Ishikawa (cell line): ENCODE data around the gene ZNF804B.

Experiments
- CEBPB ChIP-seq: IDR thresholded peaks from 2 replicates; pipeline ENCODE4 v1.6.1; 2012
- CREB1 ChIP-seq: IDR thresholded peaks from 2 replicates; pipeline ENCODE4 v1.6.1; 2012; ENCODE audit warnings: low read depth
- EGR1 ChIP-seq: IDR thresholded peaks from 2 replicates; pipeline ENCODE4 v1.6.1; 2012
- EP300 ChIP-seq: IDR thresholded peaks from 2 replicates; pipeline ENCODE4 v1.6.1; 2012; ENCODE audit warnings: borderline replicate concordance
- FOXM1 ChIP-seq: IDR thresholded peaks from 2 replicates; pipeline ENCODE4 v1.6.1; 2012; ENCODE audit warnings: low read depth, borderline replicate concordance
- MAX ChIP-seq: IDR thresholded peaks from 2 replicates; pipeline ENCODE4 v1.6.1; 2012
- RAD21 ChIP-seq: IDR thresholded peaks from 2 replicates; pipeline ENCODE4 v1.6.1; 2012; ENCODE audit warnings: low read depth
- REST ChIP-seq: IDR thresholded peaks from 2 replicates; pipeline ENCODE4 v1.6.1; 2012; ENCODE audit warnings: low read depth, mild to moderate bottlenecking
- TAF1 ChIP-seq: IDR thresholded peaks from 2 replicates; pipeline ENCODE4 v1.6.1; 2012; ENCODE audit warnings: low read depth, mild to moderate bottlenecking
- TCF12 ChIP-seq: IDR thresholded peaks from 2 replicates; pipeline ENCODE4 v1.6.1; 2012; ENCODE audit warnings: low read depth
- TEAD4 ChIP-seq: IDR thresholded peaks from 2 replicates; pipeline ENCODE4 v1.6.1; 2012
- USF1 ChIP-seq: IDR thresholded peaks from 2 replicates; pipeline ENCODE4 v1.6.1; 2012
- YY1 ChIP-seq: IDR thresholded peaks from 2 replicates; pipeline ENCODE4 v1.6.1; 2012; ENCODE audit warnings: low read depth
- ZBTB7A ChIP-seq: IDR thresholded peaks from 2 replicates; pipeline ENCODE4 v1.6.1; 2012; ENCODE audit warnings: low read depth

- no peak for TF ChIP-seq EP300
- no peak for TF ChIP-seq CEBPB
- TF ChIP-seq MAX, result no peak
- no peak for TF ChIP-seq REST
- TF ChIP-seq FOXM1, result no peak
- no peak for TF ChIP-seq RAD21
- TF ChIP-seq TEAD4, result no peak
- no peak for TF ChIP-seq TAF1
- no peak for TF ChIP-seq ZBTB7A
- no peak for TF ChIP-seq YY1
- TF ChIP-seq USF1, result no peak
- TF ChIP-seq CREB1, result no peak
- TF ChIP-seq EGR1, result no peak
- no peak for TF ChIP-seq TCF12
Observed at GRCh38 chr7:89002981-89003956, 243.8 kb downstream of the ZNF804B start.
